SH-SY5Y (cell line): ENCODE results near the gene BIRC6.

ENCODE experiments used
- GATA2 ChIP-seq: IDR thresholded peaks from 2 replicates; pipeline ENCODE4 v1.6.1; 2011; ENCODE audit warnings: mild to moderate bottlenecking, low read depth, low read length
- GATA3 ChIP-seq: IDR thresholded peaks from 2 replicates; pipeline ENCODE4 v1.6.1; 2011; ENCODE audit warnings: low read depth, mild to moderate bottlenecking, low read length, moderate library complexity

DNA sequence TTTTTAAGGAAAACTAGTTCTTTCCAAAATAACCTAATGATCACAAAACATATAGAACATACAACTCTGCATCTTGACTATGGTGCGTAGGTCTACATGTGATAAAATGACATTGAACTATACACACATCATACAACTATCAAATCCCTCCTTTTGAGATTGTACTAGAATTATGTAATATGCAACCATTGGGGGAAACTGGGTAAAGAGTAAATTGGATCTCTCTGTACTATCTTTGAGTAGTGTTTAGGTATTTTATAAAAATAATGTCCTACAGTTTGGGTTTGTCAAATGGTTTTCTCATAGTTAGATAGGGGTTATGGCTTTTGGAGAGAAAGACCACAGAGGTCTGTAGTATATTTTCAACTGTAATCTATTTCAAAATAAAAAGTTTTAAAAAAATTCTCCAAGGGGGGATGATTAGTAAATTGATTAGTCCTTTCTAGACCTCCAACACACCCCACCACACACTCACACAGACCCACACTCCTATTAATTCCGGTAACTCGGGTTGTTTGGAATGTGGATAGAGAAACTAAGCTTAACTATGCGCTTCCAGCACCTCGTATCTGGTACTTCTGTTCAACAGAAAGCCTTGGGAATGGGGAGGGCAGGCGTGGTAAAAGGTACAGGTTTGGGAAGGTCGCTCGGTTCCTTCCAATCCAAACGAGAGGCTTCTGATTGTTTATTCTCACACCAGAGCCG lies 695 bp upstream of the BIRC6 start:
- TF ChIP-seq GATA2 (no peak), GATA3 (no peak)
